H9 (cell line): Measurements from ENCODE around the gene CAT. TPM values are rescaled to one million over a fixed set of nuclear protein-coding genes. Genes with fewer than 3 reads are reported as not detected.

Experiments
- DNase-seq: peaks from one replicate; pipeline ENCODE4 v3.0.0-alpha.2; 2017
- H2AFZ ChIP-seq: one replicate; pipeline ENCODE4 v1.6.1; 2013; ENCODE audit warnings: mild to moderate bottlenecking, low read length, control low read depth, moderate library complexity
- H2AK5ac ChIP-seq: 2 replicates; pipeline ENCODE4 v1.6.1; 2013; ENCODE audit warnings: low read length, control low read depth, mixed read lengths; ENCODE audit not compliant: insufficient read length
- H2BK120ac ChIP-seq: one replicate; pipeline ENCODE4 v1.6.1; 2013; ENCODE audit warnings: low read depth, mild to moderate bottlenecking, low read length, control low read depth, inconsistent platforms; ENCODE audit not compliant: poor library complexity, severe bottlenecking
- H2BK12ac ChIP-seq: 2 replicates; pipeline ENCODE4 v1.6.1; 2013; ENCODE audit warnings: low read length, control low read depth, mixed read lengths, low read depth; ENCODE audit not compliant: insufficient read length
- H2BK15ac ChIP-seq: 2 replicates; pipeline ENCODE4 v1.6.1; 2013; ENCODE audit warnings: low read depth, low read length, control low read depth
- H2BK20ac ChIP-seq: one replicate; pipeline ENCODE4 v1.6.1; 2013; ENCODE audit warnings: low read depth, mild to moderate bottlenecking, low read length, control low read depth, inconsistent platforms; ENCODE audit not compliant: poor library complexity, severe bottlenecking
- H2BK5ac ChIP-seq: 2 replicates; pipeline ENCODE4 v1.6.1; 2013; ENCODE audit warnings: low read length, control low read depth, mixed read lengths; ENCODE audit not compliant: insufficient read length
- H3K14ac ChIP-seq: 2 replicates; pipeline ENCODE4 v1.6.1; 2013; ENCODE audit warnings: low read length, control low read depth; ENCODE audit not compliant: insufficient read depth
- H3K18ac ChIP-seq: 2 replicates; pipeline ENCODE4 v1.6.1; 2013; ENCODE audit warnings: low read depth, mild to moderate bottlenecking, mixed read lengths, low read length, control low read depth; ENCODE audit not compliant: insufficient read length
- H3K23ac ChIP-seq: 2 replicates; pipeline ENCODE4 v1.6.1; 2013; ENCODE audit warnings: low read length, control low read depth, mixed read lengths, low read depth; ENCODE audit not compliant: insufficient read length
- H3K23me2 ChIP-seq: 2 replicates; pipeline ENCODE4 v1.6.1; 2013; ENCODE audit warnings: low read depth, mild to moderate bottlenecking, mixed read lengths, low read length, control low read depth; ENCODE audit not compliant: insufficient read length, poor library complexity, severe bottlenecking
- H3K27ac ChIP-seq: 2 replicates; pipeline ENCODE4 v1.5.1; 2013; ENCODE audit warnings: low read length, control low read depth, mixed read lengths, low read depth; ENCODE audit not compliant: insufficient read length
- H3K27me3 ChIP-seq: 2 replicates; pipeline ENCODE4 v1.6.1; 2013; ENCODE audit warnings: low read length, control low read depth, inconsistent platforms; ENCODE audit not compliant: insufficient read depth
- H3K4ac ChIP-seq: 2 replicates; pipeline ENCODE4 v1.6.1; 2013; ENCODE audit warnings: low read depth, mild to moderate bottlenecking, control low read depth, inconsistent platforms, low read length, moderate library complexity
- H3K4me1 ChIP-seq: 2 replicates; pipeline ENCODE4 v1.6.1; 2013; ENCODE audit warnings: low read length, control low read depth, inconsistent platforms; ENCODE audit not compliant: insufficient read depth
- H3K4me2 ChIP-seq: 2 replicates; pipeline ENCODE4 v1.6.1; 2013; ENCODE audit warnings: low read length, control low read depth, mixed read lengths; ENCODE audit not compliant: insufficient read length, insufficient read depth
- H3K56ac ChIP-seq: 2 replicates; pipeline ENCODE4 v1.6.1; 2013; ENCODE audit warnings: low read depth, mild to moderate bottlenecking, mixed read lengths, low read length, control low read depth; ENCODE audit not compliant: insufficient read length
- H3K79me1 ChIP-seq: 2 replicates; pipeline ENCODE4 v1.6.1; 2013; ENCODE audit warnings: low read depth, mild to moderate bottlenecking, moderate library complexity, low read length, control low read depth, inconsistent platforms; ENCODE audit not compliant: insufficient read depth, poor library complexity, severe bottlenecking
- H3K79me2 ChIP-seq: 2 replicates; pipeline ENCODE4 v1.6.1; 2013; ENCODE audit warnings: low read length, control low read depth, inconsistent platforms; ENCODE audit not compliant: insufficient read depth
- H3K9ac ChIP-seq: 2 replicates; pipeline ENCODE4 v1.6.1; 2013; ENCODE audit warnings: low read length, control low read depth, mixed read lengths; ENCODE audit not compliant: insufficient read length; ENCODE audit errors: extremely low read depth
- H3K9me3 ChIP-seq: one replicate; pipeline ENCODE4 v1.6.1; 2013; ENCODE audit warnings: low read depth, low read length, inconsistent platforms; ENCODE audit not compliant: control insufficient read depth
- H3T11ph ChIP-seq: one replicate; pipeline ENCODE4 v1.6.1; 2013; ENCODE audit warnings: mild to moderate bottlenecking, low read length, control low read depth, inconsistent platforms
- H4K20me1 ChIP-seq: one replicate; pipeline ENCODE4 v1.6.1; 2013; ENCODE audit not compliant: control insufficient read depth, insufficient read length, insufficient read depth
- H4K5ac ChIP-seq: 2 replicates; pipeline ENCODE4 v1.6.1; 2013; ENCODE audit warnings: low read depth, mild to moderate bottlenecking, mixed read lengths, low read length, control low read depth; ENCODE audit not compliant: insufficient read length
- H4K8ac ChIP-seq: replicated peaks from 2 replicates; pipeline ENCODE4 v1.6.1; 2013; ENCODE audit warnings: low read length, control low read depth, mixed read lengths, low read depth; ENCODE audit not compliant: insufficient read length
- H4K91ac ChIP-seq: 2 replicates; pipeline ENCODE4 v1.6.1; 2013; ENCODE audit warnings: low read depth, mild to moderate bottlenecking, moderate library complexity, mixed read lengths, low read length, control low read depth; ENCODE audit not compliant: insufficient read length
- H3K27ac Mint-ChIP-seq, 3 experiments: 2 replicates in 2 of 3; 3 replicates in 1 of 3; pipeline ENCODE4 v1.8.0; 2020 to 2021; ENCODE audit warnings: mixed read lengths in 3 of 3, mild to moderate bottlenecking in 1 of 3, moderate library complexity in 1 of 3
- H3K27me3 Mint-ChIP-seq: 2 replicates; pipeline ENCODE4 v1.8.0; 2021; ENCODE audit warnings: low read depth, mild to moderate bottlenecking, moderate library complexity, mixed read lengths
- H3K36me3 Mint-ChIP-seq, 3 experiments: 2 replicates in 2 of 3; 3 replicates in 1 of 3; pipeline ENCODE4 v1.8.0; 2020 to 2021; ENCODE audit warnings: low read depth in 3 of 3, mixed read lengths in 3 of 3; ENCODE audit not compliant: insufficient read depth in 1 of 3
- H3K4me1 Mint-ChIP-seq, 2 experiments: 2 replicates each; pipeline ENCODE4 v1.8.0; 2020; ENCODE audit warnings: mixed read lengths in 2 of 2
- H3K4me3 Mint-ChIP-seq, 2 experiments: 2 replicates in 1 of 2; 3 replicates in 1 of 2; pipeline ENCODE4 v1.8.0; 2020 to 2021; ENCODE audit warnings: mild to moderate bottlenecking in 2 of 2, mixed read lengths in 2 of 2, moderate library complexity in 1 of 2
- H3K9me3 Mint-ChIP-seq, 2 experiments: 2 replicates in 1 of 2; 3 replicates in 1 of 2; pipeline ENCODE4 v1.8.0; 2020; ENCODE audit warnings: mild to moderate bottlenecking in 2 of 2, mixed read lengths in 2 of 2, moderate library complexity in 1 of 2
- CTCF ChIP-seq: fragments of 200-600 bp; sonication (generic); conservative IDR thresholded peaks from 3 replicates; pipeline ENCODE4 v1.8.0; 2021; ENCODE audit warnings: antibody characterized with exemption, mild to moderate bottlenecking
- WGBS: extraction: QIAGEN DNeasy Blood & Tissue Kit; methylation state at CpG from one replicate; pipeline ENCODE4 v1.1.7; 2013; ENCODE audit warnings: missing lambda C conversion rate, low lambda C conversion rate, mixed read lengths; ENCODE audit not compliant: insufficient read length; ENCODE audit errors: extremely low coverage; 5-methylcytosine and 5-hydroxymethylcytosine counted together
- total RNA-seq: library from RNA; stranded (reverse); gene quantifications from 2 replicates; pipeline ENCODE4 v1.2.1, GENCODE V29; 2021

The CAT gene
- total RNA-seq, 1 experiment from 2014 or later = 9.9 TPM

GRCh38 chr11:34394771-34395300, 43.9 kb upstream of the CAT start:
- no peak overlapping the region for H2BK15ac ChIP-seq
- no peak overlapping the region for H4K8ac ChIP-seq
- Mint-ChIP-seq H3K4me1 (peaks cover 11% of the 10 kb centered on the region in 2 experiments), H3K36me3 (peaks cover 0 to 6% (median 0%) of the 10 kb centered on the region in 3 experiments; a peak in 5 of 7 replicates), H3K9me3 (peaks cover 0 to 13% of the 10 kb centered on the region in 2 experiments; a peak in 3 of 5 replicates), H3K27me3 (peaks cover 8% of the 10 kb centered on the region), H3K27ac (no peak overlapping the region; a peak in 1 of 7 replicates), H3K4me3 (no peak overlapping the region)
- no peak overlapping the region for H2BK20ac ChIP-seq
- H2AK5ac ChIP-seq = no peak overlapping the region
- H4K20me1 ChIP-seq = no peaks in the 10 kb centered on the region
- no peaks in the 10 kb centered on the region for H3K9me3 ChIP-seq
- H2BK5ac ChIP-seq = no peak overlapping the region
- H3K23me2 ChIP-seq = no peaks in the 10 kb centered on the region
- H3K18ac ChIP-seq = no peak overlapping the region
- H3K14ac ChIP-seq = no peak overlapping the region
- no peak overlapping the region for H3K9ac ChIP-seq
- H3K23ac ChIP-seq = no peak overlapping the region
- WGBS = no CpG with 5 or more reads among the region's 6 CpGs
- TF ChIP-seq CTCF = no peak
- H3K56ac ChIP-seq = no peak overlapping the region
- H4K91ac ChIP-seq = no peak overlapping the region
- H3K4me1 ChIP-seq = no peaks in the 10 kb centered on the region
- no peak overlapping the region for H3T11ph ChIP-seq
- no peaks in the 10 kb centered on the region for H3K27me3 ChIP-seq
- no peaks in the 10 kb centered on the region for H3K79me2 ChIP-seq
- no peaks in the 10 kb centered on the region for H3K79me1 ChIP-seq
- no peak overlapping the region for H3K27ac ChIP-seq
- H2AFZ ChIP-seq = no peak overlapping the region
- H3K4ac ChIP-seq = no peak overlapping the region
- no peak overlapping the region for H2BK120ac ChIP-seq
- DNase-seq = no peak
- no peak overlapping the region for H3K4me2 ChIP-seq
- H2BK12ac ChIP-seq = no peak overlapping the region
- H4K5ac ChIP-seq = no peak overlapping the region
